HG03135 (cell line): ENCODE results near the gene SSX2IP.
A peak's percentile ranks its signal among the peaks of the same experiment; 100 is the strongest.
"Not testable (repeated sequence)": the region's sequence is repeated elsewhere in the genome, so short reads cannot be mapped to it uniquely, and the experiment has no call there.

Source experiments
- ATAC-seq: cut with Tn5 transposase; IDR thresholded peaks from one replicate; pipeline ENCODE4 v1.9.1; 2021; ENCODE audit warnings: mild to moderate bottlenecking, moderate library complexity; ENCODE audit not compliant: unreplicated experiment

SSX2IP gene

DNA sequence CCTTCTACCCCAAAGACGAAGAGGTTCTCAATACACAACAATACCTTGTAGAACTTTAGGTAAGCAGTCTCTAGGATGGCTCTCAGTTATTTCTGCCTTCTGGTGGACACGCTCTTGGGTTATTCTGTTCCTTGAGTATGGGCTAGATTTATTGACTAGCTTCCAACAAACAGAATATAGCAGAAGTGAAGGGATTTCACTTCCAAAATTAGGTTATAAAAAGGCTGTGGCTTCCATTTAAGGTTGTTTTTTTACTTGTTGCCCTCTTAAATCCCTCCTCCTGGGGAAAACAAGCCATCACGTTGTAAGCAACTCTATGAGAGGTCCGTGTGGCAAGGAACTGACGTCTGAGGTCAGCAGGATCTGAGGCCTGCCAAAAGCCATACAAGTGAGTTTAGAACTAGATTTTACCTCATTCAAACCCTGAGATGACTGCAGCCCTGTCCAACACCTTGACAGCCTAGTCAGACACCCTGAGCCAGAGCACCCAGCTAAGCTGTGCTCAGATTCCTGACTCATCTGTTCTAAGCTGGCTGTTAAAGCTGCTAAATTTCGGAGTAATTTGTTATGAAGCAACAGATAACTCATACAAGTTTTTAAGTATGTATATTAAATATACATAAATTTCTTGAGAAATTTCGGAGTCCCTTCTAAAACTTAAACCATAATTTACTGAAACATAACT, 12.7 kb downstream of the SSX2IP start:
- ATAC-seq, result no peak

DNA sequence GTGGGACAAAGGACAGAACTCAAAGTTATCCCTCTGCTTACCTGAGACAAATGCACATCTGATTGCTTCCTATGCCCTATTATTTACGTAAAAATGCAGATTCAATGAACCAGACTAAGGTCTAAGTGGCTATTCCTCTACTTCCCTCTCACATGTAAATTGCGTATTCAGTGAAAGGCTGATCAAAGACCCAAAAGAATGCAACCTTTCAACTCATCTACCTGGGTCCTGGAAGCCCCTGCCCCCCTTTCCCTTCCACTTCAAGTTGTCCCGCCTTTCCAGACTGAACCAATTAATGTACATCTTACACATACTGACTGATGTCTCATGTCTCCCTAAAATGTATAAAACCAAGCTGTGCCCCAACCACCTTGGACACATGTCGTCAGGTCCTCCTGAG, 14.6 kb downstream of the SSX2IP start:
- ATAC-seq, result no peak

DNA sequence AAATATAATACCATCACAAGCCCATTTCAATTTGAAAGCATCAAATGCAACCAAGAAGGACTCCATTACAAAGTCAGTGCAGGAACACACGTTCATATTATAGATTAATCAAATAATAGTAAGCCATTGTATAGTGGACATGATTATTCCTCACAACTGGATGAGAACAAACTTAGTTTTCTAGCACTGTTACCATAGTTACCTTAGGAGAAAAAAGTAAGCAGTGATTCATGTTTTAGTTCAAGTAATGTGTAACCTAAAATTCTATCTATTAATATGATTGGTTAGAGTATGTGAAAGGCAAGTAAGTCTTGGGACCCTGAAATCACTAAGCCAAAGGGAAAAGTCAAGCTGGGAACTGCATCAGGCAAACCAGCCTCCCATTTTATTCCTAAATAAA, 15.2 kb downstream of the SSX2IP start:
- no peak for ATAC-seq

DNA sequence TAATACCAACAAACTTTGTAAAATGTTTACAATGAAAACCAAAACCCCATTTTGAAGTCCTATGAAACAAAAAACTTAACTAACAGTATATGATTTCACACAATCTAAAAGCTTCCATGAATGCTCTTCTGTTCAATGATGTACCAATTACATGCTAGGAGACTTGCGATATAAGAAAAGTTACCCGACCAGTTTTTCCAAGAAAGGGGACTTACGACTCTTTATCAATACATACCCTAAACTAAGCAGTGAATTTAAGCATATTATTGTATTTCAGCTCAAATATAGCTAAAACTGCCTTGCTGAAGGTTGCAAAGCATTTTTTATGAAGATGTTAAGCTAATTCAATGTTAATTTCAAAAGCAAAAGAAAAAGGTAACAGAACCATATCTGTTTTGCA, 15.6 kb downstream of the SSX2IP start:
- no peak for ATAC-seq

DNA sequence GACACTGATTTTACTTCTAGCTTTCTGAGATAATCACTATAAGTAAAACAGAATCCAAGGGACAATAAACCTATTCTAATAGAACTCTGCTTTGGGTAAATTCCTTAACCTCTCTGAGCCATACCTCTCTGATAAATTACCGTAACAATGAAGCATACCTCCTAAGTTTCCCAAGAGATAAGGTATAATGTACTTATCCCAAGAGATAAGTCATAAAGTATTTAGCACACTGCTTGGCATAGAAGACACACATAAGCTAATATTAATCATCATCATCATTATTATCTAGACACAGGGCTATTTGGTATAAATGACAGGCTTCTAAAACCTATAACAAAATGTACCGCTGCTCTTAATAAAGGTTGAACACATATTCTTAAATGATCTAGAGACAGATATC, 16.2 kb downstream of the SSX2IP start:
- ATAC-seq, result no peak

DNA sequence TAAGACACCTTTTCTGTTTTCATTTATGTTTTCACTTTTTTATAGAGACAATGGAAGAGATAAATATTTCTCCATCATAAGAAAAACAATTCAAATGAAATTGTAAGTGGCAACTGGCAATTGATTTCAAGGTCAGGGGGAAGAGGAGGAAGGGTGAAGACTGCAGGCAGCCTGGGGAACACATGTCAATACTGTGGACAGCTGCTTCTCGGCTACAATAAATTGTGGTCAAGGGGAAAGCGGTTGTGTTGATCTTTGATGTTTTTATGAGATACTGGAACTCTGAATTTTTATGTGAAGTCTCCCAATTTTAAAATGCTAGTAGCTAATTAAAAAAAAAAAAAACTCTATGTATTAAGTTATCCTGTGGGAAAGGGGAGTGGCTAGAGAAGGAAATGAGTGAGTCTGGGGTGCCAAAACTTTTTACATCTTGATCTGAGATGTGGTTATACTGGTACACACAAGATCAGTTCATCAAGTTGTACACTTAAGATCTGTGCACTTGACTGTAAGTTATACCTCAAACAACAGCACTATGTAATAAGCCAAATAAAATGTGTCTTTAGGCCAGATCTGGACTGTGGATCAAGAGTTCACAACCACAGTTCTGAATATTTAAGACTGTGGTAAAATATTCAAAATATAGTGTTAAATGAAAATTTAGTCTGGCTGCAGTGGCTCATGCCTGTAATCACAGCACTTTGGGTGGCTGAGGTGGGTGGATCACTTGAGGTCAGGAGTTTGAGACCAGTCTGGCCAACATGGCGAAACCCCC, 18.0 kb downstream of the SSX2IP start:
- ATAC-seq, result no peak

DNA sequence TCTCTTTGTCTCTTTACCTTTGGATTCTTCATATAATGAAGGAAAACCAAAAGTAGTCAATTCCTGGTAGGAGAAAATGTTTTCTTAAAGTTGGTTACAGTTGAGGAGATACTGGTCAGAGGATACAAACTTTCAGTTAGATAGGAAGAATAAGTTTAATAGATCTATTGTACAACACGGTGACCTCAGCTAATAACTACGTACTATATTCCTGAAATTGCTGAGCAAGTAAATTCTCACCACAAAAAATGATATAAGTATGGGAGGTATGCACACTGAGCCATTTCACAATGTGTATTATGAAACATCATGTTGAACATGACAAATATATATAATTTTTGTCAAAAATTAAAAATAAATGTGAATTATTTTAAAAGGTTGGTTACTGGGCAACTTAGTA, 20.4 kb downstream of the SSX2IP start:
- no peak for ATAC-seq

DNA sequence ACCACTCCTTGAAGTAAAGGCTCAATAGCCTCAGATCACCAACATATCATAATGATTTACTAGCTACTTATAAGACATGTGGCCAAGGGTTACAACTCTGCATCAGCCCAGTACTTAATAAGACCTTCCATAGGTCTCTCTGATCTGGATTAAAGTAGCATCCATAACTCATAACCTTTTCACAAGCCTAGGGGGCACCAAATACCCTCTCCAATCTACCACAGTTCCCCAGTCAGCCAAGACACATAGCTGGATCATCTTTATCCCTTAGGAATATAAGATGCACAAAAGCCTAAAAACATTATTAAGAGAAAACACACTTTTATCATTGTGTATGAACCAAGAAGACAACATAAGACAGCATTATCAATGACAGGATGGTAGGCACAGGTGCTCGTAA, 22.1 kb downstream of the SSX2IP start:
- no peak for ATAC-seq

DNA sequence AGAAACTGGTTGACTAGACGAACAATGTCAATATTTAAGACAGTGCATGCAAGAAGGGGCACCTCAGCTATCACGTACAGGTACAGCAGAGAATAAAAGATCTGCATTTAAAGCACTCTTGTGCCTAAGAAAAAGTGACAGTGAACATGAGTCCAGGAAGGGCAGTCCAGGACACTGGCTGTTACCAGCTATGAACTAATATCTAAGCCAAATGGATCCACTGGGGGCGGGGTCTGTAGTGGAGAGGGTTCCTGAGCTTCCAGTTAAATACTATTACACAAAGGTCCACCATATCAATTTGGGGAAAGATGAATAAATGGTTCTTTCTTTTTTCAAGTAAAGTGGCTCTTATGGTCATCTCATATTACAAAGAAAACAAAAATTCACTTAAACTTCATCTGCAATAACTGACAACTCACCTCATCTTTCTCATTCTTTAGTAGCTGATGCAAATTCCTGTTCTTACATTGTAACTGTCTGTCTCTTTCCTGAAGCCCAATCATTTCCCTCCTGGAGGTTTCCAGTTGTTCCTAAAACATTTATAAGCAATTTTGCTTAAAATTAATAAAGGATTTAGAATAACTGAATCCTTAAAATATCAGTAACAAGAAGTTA, 24.5 kb downstream of the SSX2IP start:
- ATAC-seq, result no peak

DNA sequence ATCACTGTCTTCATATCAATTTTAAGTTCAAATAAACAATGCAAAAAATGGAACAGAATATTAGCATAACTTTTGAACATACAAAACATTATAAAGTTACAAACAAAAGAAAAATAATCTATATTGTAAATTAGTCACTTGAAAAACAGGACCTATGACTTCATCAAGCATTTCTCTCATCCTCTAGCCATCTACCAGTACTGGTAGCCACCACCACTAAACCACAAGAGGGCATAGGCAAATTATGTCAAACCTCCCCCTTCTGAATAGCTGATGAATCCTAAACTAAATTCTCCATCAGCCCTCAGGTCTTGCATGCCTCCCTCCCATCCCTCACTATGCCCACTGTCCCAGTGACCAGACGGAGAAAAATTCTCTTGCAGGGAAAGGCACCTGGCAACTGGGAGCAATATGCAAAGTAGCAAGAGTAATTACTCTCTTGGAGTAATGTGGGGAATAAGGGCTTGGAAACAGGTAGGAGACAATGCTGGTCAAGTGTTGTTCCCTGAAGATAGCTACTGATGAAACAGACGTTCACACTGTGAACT, 37.1 kb downstream of the SSX2IP start:
- ATAC-seq, result no peak

DNA sequence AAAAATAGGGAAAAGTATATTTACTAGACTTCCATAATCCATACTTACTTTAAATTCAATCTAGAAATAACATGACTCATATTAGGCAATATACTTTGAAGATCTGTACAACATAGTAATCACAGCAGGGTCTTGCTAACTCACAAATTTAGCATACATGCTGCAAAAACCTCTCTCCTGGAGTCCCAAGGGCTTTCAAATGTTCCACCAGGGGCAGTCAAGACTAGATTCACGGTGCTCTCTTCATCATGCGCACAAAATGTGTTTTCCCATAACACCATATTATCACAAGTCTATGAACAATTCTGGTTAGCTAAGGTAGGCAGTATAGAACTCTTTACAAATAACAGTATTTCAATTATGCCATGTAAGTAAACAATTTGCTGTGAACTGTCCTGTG, 45.8 kb downstream of the SSX2IP start:
- no peak for ATAC-seq

DNA sequence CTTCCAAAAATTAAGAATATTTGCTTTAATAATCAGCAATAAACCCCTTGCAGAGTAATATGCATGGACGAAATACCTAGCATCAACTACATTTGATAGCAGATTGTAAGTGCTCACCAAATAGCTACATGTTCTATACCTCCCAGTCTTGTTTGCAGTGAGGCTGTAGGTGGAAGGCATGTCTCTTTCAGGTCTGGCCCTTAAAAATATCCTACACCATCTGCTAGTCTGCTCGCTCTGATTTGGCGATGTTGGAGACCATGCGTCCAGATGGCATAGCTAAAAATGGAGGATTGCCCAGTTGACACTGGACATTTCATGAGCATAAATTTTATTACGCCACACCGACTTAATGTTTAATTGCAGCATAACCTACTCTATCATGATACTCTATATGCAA, 47.1 kb downstream of the SSX2IP start:
- no peak for ATAC-seq

DNA sequence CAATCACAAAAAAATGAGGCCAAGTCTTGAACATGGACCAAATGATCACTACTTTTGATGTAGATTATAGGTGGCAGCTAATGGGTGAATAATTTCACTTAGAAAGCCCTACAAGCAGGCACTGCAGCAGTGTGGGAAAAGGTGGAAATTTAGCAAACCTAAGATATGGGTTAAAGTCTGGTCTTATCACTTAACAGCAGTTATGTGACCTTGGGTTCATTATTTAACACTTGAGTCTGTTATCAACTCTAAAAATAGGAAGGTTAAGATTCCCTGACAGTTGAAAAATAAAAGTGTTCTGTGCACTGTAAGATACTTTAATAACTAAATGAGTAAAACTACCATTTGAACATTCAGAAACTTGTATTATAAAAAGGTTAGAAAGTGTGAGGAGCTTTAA, 47.5 kb downstream of the SSX2IP start:
- ATAC-seq, result no peak

DNA sequence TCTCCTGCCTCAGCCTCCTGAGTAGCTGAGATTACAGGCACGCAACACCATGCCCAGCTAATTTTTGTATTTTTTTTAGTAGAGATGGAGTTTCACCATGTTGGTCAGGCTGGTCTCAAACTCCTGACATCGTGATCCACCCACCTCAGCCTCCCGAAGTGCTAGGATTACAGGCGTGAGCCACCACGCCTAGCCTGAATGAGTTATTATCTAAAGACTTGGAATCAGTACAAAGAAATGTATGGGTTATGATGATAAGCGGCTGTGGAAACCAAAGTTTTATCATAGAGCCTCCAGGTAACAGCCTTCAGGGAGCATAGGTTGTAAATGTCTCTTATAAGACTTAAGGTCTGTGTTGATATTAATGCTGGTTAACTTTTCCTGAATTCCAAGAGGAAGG, 50.5 kb downstream of the SSX2IP start:
- ATAC-seq, result not testable (repeated sequence)

DNA sequence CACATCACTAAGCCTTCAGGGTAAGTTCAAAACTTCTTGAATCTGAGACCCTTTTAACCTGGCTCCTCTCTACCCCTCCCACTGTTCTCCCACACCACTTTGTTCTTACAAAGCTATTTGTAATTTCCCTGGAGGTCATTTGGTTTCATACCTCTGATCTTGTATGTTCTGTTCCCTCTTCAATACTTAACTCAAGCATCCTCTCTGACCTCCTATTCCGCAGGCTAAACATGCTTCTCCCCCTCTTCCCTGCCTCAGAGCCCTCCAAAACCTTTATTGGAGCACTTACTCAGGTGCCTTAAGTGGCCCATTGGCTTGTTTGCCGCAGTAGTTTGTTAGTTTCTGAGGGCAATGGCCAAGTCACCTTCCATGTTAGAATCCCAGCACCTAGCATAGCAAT, 54.8 kb downstream of the SSX2IP start:
- ATAC-seq, result no peak

DNA sequence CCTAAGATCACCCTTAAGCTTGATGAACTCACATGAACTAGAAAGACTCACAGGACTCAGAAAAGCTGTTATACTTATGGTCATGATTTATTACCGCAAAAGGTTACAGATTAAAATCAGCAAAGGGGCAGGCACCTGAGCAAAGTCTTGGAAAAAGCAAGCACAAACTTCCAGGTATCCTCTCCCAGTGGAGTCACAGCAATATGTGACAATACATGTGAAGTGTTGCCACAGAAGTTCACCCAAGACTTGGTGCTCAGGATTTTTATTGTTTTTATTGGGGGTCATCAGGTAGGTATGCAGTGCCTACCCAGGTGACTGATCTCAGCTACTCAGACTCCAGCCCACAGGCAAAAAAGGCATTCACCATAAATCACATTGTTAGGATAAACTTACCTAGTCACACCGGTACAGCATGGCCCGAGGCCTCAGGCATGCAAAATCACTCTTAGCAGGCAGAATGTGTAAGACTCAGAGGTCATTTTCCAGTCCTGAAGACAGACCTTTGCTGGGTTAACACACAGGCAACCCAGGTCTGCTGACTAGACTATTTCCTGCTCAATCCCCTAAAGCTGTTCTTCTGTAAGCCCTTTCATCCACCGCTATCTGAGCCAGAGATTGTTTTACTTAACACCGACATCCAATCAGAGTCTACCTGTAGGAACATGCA, 55.6 kb downstream of the SSX2IP start:
- ATAC-seq, result no peak

DNA sequence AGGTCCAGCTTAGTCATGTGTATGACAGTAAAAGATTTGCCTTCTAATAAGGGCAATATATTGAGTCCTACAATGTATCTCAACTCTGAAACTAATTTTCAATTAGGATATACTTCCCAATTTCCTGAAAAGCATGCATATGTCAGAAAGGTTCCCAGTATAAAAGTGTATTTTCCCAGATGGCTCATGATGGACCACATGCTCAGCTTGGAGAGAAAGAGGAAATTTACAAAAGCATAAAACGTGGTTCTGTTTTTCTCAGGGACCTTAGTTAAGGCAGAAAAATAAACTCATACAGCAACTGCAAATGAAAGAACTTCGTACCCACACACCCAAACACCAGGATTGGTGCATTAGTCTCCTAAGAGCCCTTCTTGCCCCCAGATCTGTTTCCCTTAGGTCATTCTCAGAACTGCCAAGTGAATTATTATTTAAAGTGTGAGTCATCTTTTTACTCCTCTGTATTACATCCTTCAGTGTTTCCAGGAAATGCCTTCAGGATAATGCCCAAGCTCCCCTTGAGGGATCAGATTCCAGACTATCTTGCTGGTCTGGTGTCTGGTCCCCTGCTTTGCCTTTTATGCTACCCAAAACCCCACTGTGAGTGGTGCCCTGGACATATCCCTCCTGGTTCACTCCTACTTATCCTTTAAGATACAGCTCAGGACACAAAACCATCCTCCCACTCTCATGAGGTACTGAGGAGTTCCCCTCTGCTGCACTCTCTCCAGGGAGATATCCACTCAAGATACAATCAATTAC, 57.4 kb downstream of the SSX2IP start:
- ATAC-seq, result peak; percentile 65

DNA sequence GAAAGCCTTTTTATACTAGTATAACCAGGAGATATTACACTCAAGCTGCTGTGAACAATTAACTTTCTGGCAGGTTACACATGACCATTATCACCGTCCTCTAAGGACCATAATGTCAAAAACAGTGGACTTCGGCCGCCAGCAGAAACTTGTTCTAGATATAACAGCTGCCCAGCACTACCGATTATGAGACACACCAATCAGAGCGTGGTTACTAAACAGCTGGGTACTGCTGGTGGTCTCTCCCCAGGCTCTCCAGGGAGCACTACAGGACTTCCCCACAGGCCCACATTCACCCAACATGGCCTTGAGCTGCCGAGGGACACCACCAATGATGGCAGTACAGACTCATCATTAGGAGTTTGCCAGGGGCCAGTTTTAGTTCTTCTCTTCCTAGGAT, 58.1 kb downstream of the SSX2IP start:
- no peak for ATAC-seq

DNA sequence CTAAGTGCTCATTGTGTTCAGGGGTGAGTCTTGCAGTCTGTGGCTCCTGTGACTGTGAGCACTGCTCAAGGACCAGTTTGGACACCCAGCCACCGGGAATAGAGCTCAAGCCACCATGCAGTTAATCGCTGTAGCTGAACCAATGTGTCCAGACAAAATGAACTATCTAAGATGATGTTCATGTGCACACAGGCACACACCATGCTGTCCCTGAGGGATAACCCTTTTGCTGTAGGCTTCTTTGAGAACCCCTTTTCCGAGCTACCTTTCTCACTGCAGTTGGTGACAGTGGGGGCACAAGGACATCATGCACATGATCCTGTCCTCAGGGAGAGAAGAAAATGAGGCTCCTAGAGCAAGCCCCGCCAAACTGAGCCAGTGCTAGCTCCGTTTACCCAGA, 65.4 kb downstream of the SSX2IP start:
- no peak for ATAC-seq

DNA sequence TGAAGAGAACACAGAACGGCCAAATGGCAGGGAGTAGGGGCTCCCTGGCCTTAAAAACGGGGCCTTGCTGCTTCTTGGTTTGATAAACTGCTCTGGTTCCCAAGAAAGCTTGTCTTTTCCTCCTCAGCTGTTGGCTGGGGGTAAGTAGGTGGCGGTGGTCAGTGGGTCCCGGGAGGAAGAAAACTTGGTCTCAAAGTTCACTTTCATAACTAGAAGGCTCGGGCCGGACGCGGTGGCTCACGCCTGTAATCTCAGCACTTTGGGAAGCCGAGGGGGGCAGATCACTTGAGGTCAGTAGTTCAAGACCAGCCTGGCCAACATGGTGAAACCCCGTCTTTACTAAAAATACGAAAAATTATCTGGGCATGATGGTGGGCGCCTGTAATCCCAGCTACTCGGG, 68.7 kb downstream of the SSX2IP start:
- no peak for ATAC-seq
